RWPE2 (cell line): ENCODE data around the gene CARS2.
"Not testable (repeated sequence)": the region's sequence is repeated elsewhere in the genome, so short reads cannot be mapped to it uniquely, and the experiment has no call there.

Source experiments
- ATAC-seq: fragments of 200-7000 bp; cut with Tn5 transposase; 3 replicates; pipeline ENCODE4 v1.9.1; 2021; ENCODE audit warnings: low read depth
- DNase-seq: peaks from one replicate; pipeline ENCODE4 v3.0.0-alpha.2; 2020; ENCODE audit warnings: low spot score
- H3K27ac ChIP-seq: fragments of 450-650 bp; 2 replicates; pipeline ENCODE4 v1.5.1; 2017; ENCODE audit warnings: mild to moderate bottlenecking; ENCODE audit not compliant: poor library complexity, severe bottlenecking
- H3K27me3 ChIP-seq: fragments of 250-450 bp; sonication (Bioruptor Pico); 2 replicates; pipeline ENCODE4 v1.5.1; 2021; ENCODE audit warnings: mild to moderate bottlenecking, moderate library complexity; ENCODE audit not compliant: insufficient read depth, poor library complexity, severe bottlenecking
- H3K36me3 ChIP-seq: fragments of 250-450 bp; sonication (Bioruptor Pico); 2 replicates; pipeline ENCODE4 v1.5.1; 2020; ENCODE audit warnings: low read depth, mild to moderate bottlenecking, moderate library complexity
- H3K4me1 ChIP-seq: fragments of 250-450 bp; sonication (Bioruptor Pico); 2 replicates; pipeline ENCODE4 v1.5.1; 2021; ENCODE audit warnings: mild to moderate bottlenecking, moderate library complexity; ENCODE audit not compliant: insufficient read depth, poor library complexity, severe bottlenecking
- H3K4me3 ChIP-seq: fragments of 250-450 bp; sonication (Bioruptor Pico); 2 replicates; pipeline ENCODE4 v1.5.1; 2021; ENCODE audit warnings: mild to moderate bottlenecking, moderate library complexity; ENCODE audit not compliant: severe bottlenecking
- H3K9me3 ChIP-seq: fragments of 250-450 bp; sonication (Bioruptor Pico); 2 replicates; pipeline ENCODE4 v1.5.1; 2021; ENCODE audit warnings: mild to moderate bottlenecking, moderate library complexity; ENCODE audit not compliant: severe bottlenecking
- CTCF ChIP-seq: fragments of 450-650 bp; IDR thresholded peaks from one replicate; pipeline ENCODE4 v1.5.1; 2017; ENCODE audit warnings: mild to moderate bottlenecking, moderate library complexity; ENCODE audit not compliant: poor library complexity, severe bottlenecking

CARS2 gene

DNA sequence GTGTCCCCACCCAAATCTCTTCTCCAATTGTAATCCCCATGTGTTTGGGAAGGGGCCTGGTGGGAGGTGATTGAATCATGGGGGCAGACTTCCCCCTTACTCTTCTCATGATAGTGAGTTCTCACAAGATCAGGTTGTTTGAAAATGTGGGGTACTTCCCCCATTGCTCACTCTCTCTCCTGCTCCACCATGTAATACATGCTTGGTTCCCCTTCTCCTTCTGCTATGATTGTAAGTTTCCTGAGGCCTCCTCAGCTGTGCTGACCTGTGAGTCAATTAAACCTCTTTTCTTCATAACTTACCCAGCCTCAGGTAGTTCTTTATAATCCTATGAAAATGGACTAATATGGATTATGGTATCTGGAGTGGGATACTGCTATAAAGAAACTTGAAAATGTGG lies 31.6 kb upstream of the CARS2 start:
- H3K9me3 ChIP-seq = no peaks in the 10 kb centered on the region
- no peaks in the 10 kb centered on the region for H3K27me3 ChIP-seq
- H3K36me3 ChIP-seq = no peaks in the 10 kb centered on the region
- ATAC-seq (no peak), DNase-seq (no peak)
- H3K27ac ChIP-seq = no peak overlapping the region
- no peak overlapping the region for H3K4me3 ChIP-seq
- TF ChIP-seq CTCF = no peak
- no peaks in the 10 kb centered on the region for H3K4me1 ChIP-seq

- no peak for DNase-seq
- Histone ChIP-seq H3K36me3 (no peaks in the 10 kb centered on the region), H3K4me1 (no peaks in the 10 kb centered on the region), H3K9me3 (no peaks in the 10 kb centered on the region), H3K27ac (no peak overlapping the region), H3K4me3 (no peak overlapping the region), H3K27me3 (no peaks in the 10 kb centered on the region)
- no peak for ATAC-seq
- TF ChIP-seq CTCF = no peak
Measured at GRCh38 chr13:110734561-110734960, 28.6 kb upstream of the CARS2 start.

DNA sequence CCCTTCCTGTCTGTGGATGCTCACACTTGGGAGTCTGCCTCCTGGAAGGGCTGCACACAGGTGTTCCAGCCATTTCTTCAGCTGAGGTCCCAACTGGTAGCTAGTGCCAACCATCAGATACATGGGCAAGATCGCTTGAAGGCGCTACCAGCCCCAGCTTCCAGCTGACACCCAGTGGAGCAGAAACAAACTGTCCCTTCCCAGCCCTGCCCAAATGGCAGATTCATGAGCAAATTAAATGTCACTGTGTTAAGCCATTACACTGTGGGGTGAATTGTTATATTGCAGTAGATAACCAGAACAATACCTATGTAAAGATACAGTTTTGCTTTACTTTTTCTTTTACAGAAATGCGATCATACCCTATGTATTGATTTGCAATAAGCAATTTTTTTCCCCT lies 25.2 kb upstream of the CARS2 start:
- H3K27ac ChIP-seq = no peak overlapping the region
- DNase-seq = no peak
- H3K4me3 ChIP-seq = no peak overlapping the region
- H3K36me3 ChIP-seq = no peaks in the 10 kb centered on the region
- no peak for TF ChIP-seq CTCF
- no peaks in the 10 kb centered on the region for H3K9me3 ChIP-seq
- ATAC-seq = no peak
- no peaks in the 10 kb centered on the region for H3K27me3 ChIP-seq
- no peaks in the 10 kb centered on the region for H3K4me1 ChIP-seq

GRCh38 chr13:110726726-110727125 lies 20.8 kb upstream of the CARS2 start:
- H3K27me3 ChIP-seq = no peaks in the 10 kb centered on the region
- no peak overlapping the region for H3K27ac ChIP-seq
- no peaks in the 10 kb centered on the region; the same call in 1 of the 2 replicates for H3K36me3 ChIP-seq
- no peak for DNase-seq
- no peak for TF ChIP-seq CTCF
- H3K4me1 ChIP-seq = no peaks in the 10 kb centered on the region
- ATAC-seq = no peak
- no peaks in the 10 kb centered on the region for H3K9me3 ChIP-seq
- H3K4me3 ChIP-seq = no peak overlapping the region

- not testable (repeated sequence) for H3K9me3 ChIP-seq, H3K4me1 ChIP-seq, ATAC-seq, H3K27ac ChIP-seq, H3K4me3 ChIP-seq, DNase-seq, H3K27me3 ChIP-seq, H3K36me3 ChIP-seq
Measured at GRCh38 chr13:110726153-110726552, 20.2 kb upstream of the CARS2 start.
